GM18867 (cell line): ENCODE data around the gene CADM1.

Experiments
- ATAC-seq: cut with Tn5 transposase; IDR thresholded peaks from one replicate; pipeline ENCODE4 v1.9.1; 2021; ENCODE audit warnings: mild to moderate bottlenecking, moderate library complexity; ENCODE audit not compliant: unreplicated experiment

The CADM1 gene

GRCh38 chr11:115166820-115167219 is 337.4 kb downstream of the CADM1 start:
- ATAC-seq: no peak

- no peak for ATAC-seq
These were observed 339.4 kb downstream of the CADM1 start for GRCh38 chr11:115164774-115165173.

GRCh38 chr11:115162919-115163318 is 341.3 kb downstream of the CADM1 start:
- ATAC-seq: no peak

GRCh38 chr11:115161876-115162275 is 342.3 kb downstream of the CADM1 start:
- no peak for ATAC-seq

GRCh38 chr11:115159207-115159606 is 345.0 kb downstream of the CADM1 start:
- ATAC-seq: no peak

GRCh38 chr11:115158053-115158452 is 346.2 kb downstream of the CADM1 start:
- ATAC-seq: no peak

GRCh38 chr11:115157247-115157646 is 347.0 kb downstream of the CADM1 start:
- no peak for ATAC-seq

GRCh38 chr11:115155978-115156377 is 348.2 kb downstream of the CADM1 start:
- no peak for ATAC-seq

GRCh38 chr11:115155320-115155719 is 348.9 kb downstream of the CADM1 start:
- ATAC-seq: peak; percentile 46

- ATAC-seq: no peak
These were observed 349.9 kb downstream of the CADM1 start for GRCh38 chr11:115154355-115154736.

GRCh38 chr11:115153731-115154354 is 350.4 kb downstream of the CADM1 start:
- ATAC-seq: no peak

- no peak for ATAC-seq
These were observed 351.1 kb downstream of the CADM1 start for GRCh38 chr11:115153135-115153534.

GRCh38 chr11:115151010-115151409 is 353.2 kb downstream of the CADM1 start:
- no peak for ATAC-seq

GRCh38 chr11:115148691-115149090 is 355.5 kb downstream of the CADM1 start:
- ATAC-seq: no peak

- ATAC-seq: no peak
These were observed 356.1 kb downstream of the CADM1 start for GRCh38 chr11:115148101-115148500.

- no peak for ATAC-seq
These were observed 356.9 kb downstream of the CADM1 start for GRCh38 chr11:115147243-115147807.

- no peak for ATAC-seq
These were observed 357.8 kb downstream of the CADM1 start for GRCh38 chr11:115146425-115146824.

- ATAC-seq: no peak
These were observed 358.9 kb downstream of the CADM1 start for GRCh38 chr11:115145324-115145723.

GRCh38 chr11:115144914-115145313 is 359.3 kb downstream of the CADM1 start:
- no peak for ATAC-seq

GRCh38 chr11:115144014-115144413 is 360.2 kb downstream of the CADM1 start:
- ATAC-seq: no peak

GRCh38 chr11:115141231-115142114 is 362.7 kb downstream of the CADM1 start:
- ATAC-seq: no peak

- ATAC-seq: no peak
These were observed 368.3 kb downstream of the CADM1 start for GRCh38 chr11:115135936-115136335.
